Caco-2 (cell line): ENCODE data around the gene ZNF438. TPM values are rescaled to one million over a fixed set of nuclear protein-coding genes. Genes with fewer than 3 reads are reported as not detected.

Experiments
- BruUV-seq: library from RNA; stranded (reverse); fragments of 400-500 nt; replicated peaks from 2 replicates; lab custom pipeline; 2021; lab: Mats Ljungman, UMichigan
- CTCF ChIA-PET: fragments of 300-600 bp; sonication (Branson Sonifier 250); formaldehyde crosslinking; loops from one replicate; lab custom pipeline; 2022; ENCODE audit warnings: antibody characterized with exemption; lab: Charles Lee
- POLR2A ChIA-PET: fragments of 300-600 bp; sonication (Branson Sonifier 250); formaldehyde crosslinking; loops from one replicate; lab custom pipeline; 2022; ENCODE audit warnings: antibody characterized with exemption; lab: Charles Lee
- DNase-seq, 2 experiments: peaks; one replicate each; pipeline versions ENCODE4 v3.0.0 to v3.0.0-alpha.2; 2020 to 2022
- H3K27me3 ChIP-seq: replicated peaks from 2 replicates; pipeline ENCODE4 v1.6.0; 2011; ENCODE audit warnings: low read length; ENCODE audit not compliant: control insufficient read depth, insufficient read depth
- H3K36me3 ChIP-seq: 2 replicates; pipeline ENCODE4 v1.5.1; 2011; ENCODE audit warnings: low read length; ENCODE audit not compliant: control insufficient read depth, insufficient read depth
- H3K4me1 ChIP-seq: fragments of 250-450 bp; sonication (Bioruptor Pico); 2 replicates; pipeline ENCODE4 v1.5.1; 2020; ENCODE audit warnings: mild to moderate bottlenecking
- H3K4me3 ChIP-seq: 2 replicates; pipeline ENCODE4 v1.5.1; 2011; ENCODE audit warnings: low read depth, mild to moderate bottlenecking, control low read depth, low read length
- H3K9me3 ChIP-seq: fragments of 250-450 bp; sonication (Bioruptor Pico); 2 replicates; pipeline ENCODE4 v1.5.1; 2020; ENCODE audit warnings: mild to moderate bottlenecking, moderate library complexity
- H3K27ac Mint-ChIP-seq: one replicate; pipeline ENCODE4 v1.8.0; 2022; ENCODE audit warnings: mixed read lengths; ENCODE audit not compliant: unreplicated experiment
- H3K27me3 Mint-ChIP-seq: one replicate; pipeline ENCODE4 v1.8.0; 2022; ENCODE audit warnings: mixed read lengths; ENCODE audit not compliant: insufficient read depth, unreplicated experiment
- H3K36me3 Mint-ChIP-seq: one replicate; pipeline ENCODE4 v1.8.0; 2022; ENCODE audit warnings: mild to moderate bottlenecking, mixed read lengths; ENCODE audit not compliant: insufficient read depth, unreplicated experiment
- H3K4me1 Mint-ChIP-seq: one replicate; pipeline ENCODE4 v1.8.0; 2022; ENCODE audit warnings: low read depth, mixed read lengths; ENCODE audit not compliant: unreplicated experiment
- H3K4me3 Mint-ChIP-seq: one replicate; pipeline ENCODE4 v1.8.0; 2022; ENCODE audit warnings: mild to moderate bottlenecking, moderate library complexity, mixed read lengths; ENCODE audit not compliant: unreplicated experiment
- H3K9me3 Mint-ChIP-seq: one replicate; pipeline ENCODE4 v1.8.0; 2022; ENCODE audit warnings: mixed read lengths; ENCODE audit not compliant: unreplicated experiment
- CTCF ChIP-seq, 2 experiments: fragments of 200-600 bp in 1 of 2; IDR thresholded peaks; 1 replicate in 1 of 2; 2 replicates in 1 of 2; pipeline versions ENCODE4 v1.5.1 to v1.8.0; 2011 to 2022; ENCODE audit warnings: antibody characterized with exemption in 1 of 2, control low read depth in 1 of 2, inconsistent platforms in 1 of 2, low read depth in 1 of 2, low read length in 1 of 2, mild to moderate bottlenecking in 1 of 2, moderate library complexity in 1 of 2; ENCODE audit not compliant: insufficient read depth in 1 of 2, severe bottlenecking in 1 of 2, unreplicated experiment in 1 of 2
- intact Hi-C: fragments of 100-400 bp; cut with micrococcal nuclease; formaldehyde crosslinking; loops from one replicate; pipeline ENCODE4 v1.10.0; 2022; ENCODE audit not compliant: unreplicated experiment
- total RNA-seq: library from RNA; stranded (reverse); gene quantifications from 2 replicates; pipeline ENCODE4 v1.2.3, GENCODE V29; 2022

Gene ZNF438
- total RNA-seq, 1 experiment from 2014 or later, result 1.00 TPM

GRCh38 chr10:30822693-30823465 lies 208.8 kb downstream of the ZNF438 start:
- Mint-ChIP-seq H3K27me3 (no peaks in the 10 kb centered on the region), H3K27ac (no peak overlapping the region), H3K4me1 (no peaks in the 10 kb centered on the region), H3K4me3 (no peak overlapping the region), H3K36me3 (no peaks in the 10 kb centered on the region), H3K9me3 (no peaks in the 10 kb centered on the region)
- H3K4me1 ChIP-seq, result no peaks in the 10 kb centered on the region
- no TSS peak for BruUV-seq
- CTCF ChIA-PET, result no interaction called here
- no peak overlapping the region for H3K4me3 ChIP-seq
- no peak for DNase-seq
- no peaks in the 10 kb centered on the region for H3K27me3 ChIP-seq
- H3K9me3 ChIP-seq, result no peaks in the 10 kb centered on the region
- H3K36me3 ChIP-seq, result no peaks in the 10 kb centered on the region
- intact Hi-C loops, result no loop called here
- no peak for TF ChIP-seq CTCF (IDR thresholded peaks at IDR 0.05; ENCODE audit: insufficient read depth in 1 of 2, low read depth in 1 of 2, low read length in 1 of 2, severe bottlenecking in 1 of 2, unreplicated experiment in 1 of 2)
- POLR2A ChIA-PET, result no interaction called here

- DNase-seq, result no peak
- ChIA-PET POLR2A (no interaction called here), CTCF (interaction anchor here (0.8 kb wide), 1 partner anchor 38 kb away, joined by 3 read pairs; no protein-coding TSS in a partner anchor)
- Mint-ChIP-seq H3K4me1 (no peaks in the 10 kb centered on the region), H3K36me3 (no peaks in the 10 kb centered on the region), H3K27ac (no peak overlapping the region), H3K4me3 (no peak overlapping the region), H3K27me3 (no peaks in the 10 kb centered on the region), H3K9me3 (no peaks in the 10 kb centered on the region)
- no peak overlapping the region for H3K4me3 ChIP-seq
- intact Hi-C loops, result no loop called here
- no peaks in the 10 kb centered on the region for H3K4me1 ChIP-seq
- TF ChIP-seq CTCF (IDR thresholded peaks at IDR 0.05; ENCODE audit: insufficient read depth in 1 of 2, low read depth in 1 of 2, low read length in 1 of 2, severe bottlenecking in 1 of 2, unreplicated experiment in 1 of 2), result no peak
- H3K27me3 ChIP-seq, result no peaks in the 10 kb centered on the region
- no peaks in the 10 kb centered on the region for H3K36me3 ChIP-seq
- H3K9me3 ChIP-seq, result no peaks in the 10 kb centered on the region
- BruUV-seq, result no TSS peak
These were observed 209.5 kb downstream of the ZNF438 start for GRCh38 chr10:30821994-30822692.

- Mint-ChIP-seq H3K9me3 (no peaks in the 10 kb centered on the region), H3K27me3 (no peaks in the 10 kb centered on the region), H3K4me3 (no peak overlapping the region), H3K4me1 (no peaks in the 10 kb centered on the region), H3K27ac (no peak overlapping the region), H3K36me3 (no peaks in the 10 kb centered on the region)
- Histone ChIP-seq H3K4me1 (no peaks in the 10 kb centered on the region), H3K9me3 (no peaks in the 10 kb centered on the region), H3K4me3 (no peak overlapping the region), H3K27me3 (no peaks in the 10 kb centered on the region), H3K36me3 (no peaks in the 10 kb centered on the region)
- TF ChIP-seq CTCF (IDR thresholded peaks at IDR 0.05; ENCODE audit: insufficient read depth in 1 of 2, low read depth in 1 of 2, low read length in 1 of 2, severe bottlenecking in 1 of 2, unreplicated experiment in 1 of 2), result no peak
- CTCF ChIA-PET, result interaction anchor here (0.8 kb wide), 1 partner anchor 38 kb away, joined by 3 read pairs; no protein-coding TSS in a partner anchor
- POLR2A ChIA-PET, result no interaction called here
- DNase-seq, result no peak
- intact Hi-C loops, result no loop called here
- no TSS peak for BruUV-seq
These were observed 210.2 kb downstream of the ZNF438 start for GRCh38 chr10:30821261-30821993.
